Stimulated activated naive CD8-positive, alpha-beta T cell treated with anti-CD3 and anti-CD28 coated beads, Interleukin-15, amount 100 ng/mL, for 72 hours (primary cell): ENCODE data around the gene GPC2.
A peak's percentile ranks its signal among the peaks of the same experiment; 100 is the strongest.
"Not testable (repeated sequence)": the region's sequence is repeated elsewhere in the genome, so short reads cannot be mapped to it uniquely, and the experiment has no call there.

Source experiments
- ATAC-seq: fragments of 150-1000 bp; cut with Tn5 transposase; 2 replicates; pipeline ENCODE4 v1.10.0; 2021; ENCODE audit warnings: mild to moderate bottlenecking, moderate library complexity
- DNase-seq, 2 donors: peaks; one replicate each; pipeline ENCODE4 v3.0.0; 2021 to 2022
- H3K27ac Mint-ChIP-seq, 2 donors: one replicate each; pipeline ENCODE4 v1.8.0; 2022; ENCODE audit warnings: mild to moderate bottlenecking in 2 of 2, mixed read lengths in 2 of 2, moderate library complexity in 2 of 2
- H3K27me3 Mint-ChIP-seq: one replicate; pipeline ENCODE4 v1.8.0; 2022; ENCODE audit warnings: mixed read lengths
- H3K4me1 Mint-ChIP-seq: one replicate; pipeline ENCODE4 v1.8.0; 2022; ENCODE audit warnings: mild to moderate bottlenecking, mixed read lengths
- H3K4me3 Mint-ChIP-seq, 2 donors: one replicate each; pipeline ENCODE4 v1.8.0; 2022; ENCODE audit warnings: mild to moderate bottlenecking in 2 of 2, mixed read lengths in 2 of 2, moderate library complexity in 1 of 2
- H3K9me3 Mint-ChIP-seq, 2 donors: one replicate each; pipeline ENCODE4 v1.8.0; 2022; ENCODE audit warnings: mixed read lengths in 2 of 2

The GPC2 gene

DNA sequence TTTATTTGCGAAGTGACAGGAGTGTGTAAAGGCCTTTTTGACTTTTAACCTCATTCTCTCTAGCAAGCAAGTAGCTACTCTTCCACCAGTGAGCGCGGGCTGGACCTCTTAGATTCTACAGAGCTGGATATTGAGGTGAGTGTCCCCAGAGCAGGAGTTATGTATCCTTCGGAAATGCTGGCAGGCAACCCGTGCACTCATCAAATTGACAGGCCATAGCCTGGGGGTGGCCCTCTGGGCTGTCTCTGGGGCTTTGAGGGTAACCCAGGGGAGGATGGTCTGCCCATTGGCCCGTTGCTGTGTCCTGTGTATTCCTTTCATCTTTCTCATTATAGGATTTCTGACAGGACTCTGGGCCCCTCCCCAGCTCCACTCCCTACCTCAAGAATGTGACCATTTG lies 36.5 kb upstream of the GPC2 start:
- H3K9me3 Mint-ChIP-seq = no peaks in the 10 kb centered on the region
- no peak overlapping the region for H3K27ac Mint-ChIP-seq
- peak overlapping the region in 1 of 2 donors; percentile 58 for H3K4me3 Mint-ChIP-seq
- DNase-seq = no peak
- H3K27me3 Mint-ChIP-seq = no peaks in the 10 kb centered on the region
- H3K4me1 Mint-ChIP-seq = peaks cover 90% of the 10 kb centered on the region
- ATAC-seq = no peak

DNA sequence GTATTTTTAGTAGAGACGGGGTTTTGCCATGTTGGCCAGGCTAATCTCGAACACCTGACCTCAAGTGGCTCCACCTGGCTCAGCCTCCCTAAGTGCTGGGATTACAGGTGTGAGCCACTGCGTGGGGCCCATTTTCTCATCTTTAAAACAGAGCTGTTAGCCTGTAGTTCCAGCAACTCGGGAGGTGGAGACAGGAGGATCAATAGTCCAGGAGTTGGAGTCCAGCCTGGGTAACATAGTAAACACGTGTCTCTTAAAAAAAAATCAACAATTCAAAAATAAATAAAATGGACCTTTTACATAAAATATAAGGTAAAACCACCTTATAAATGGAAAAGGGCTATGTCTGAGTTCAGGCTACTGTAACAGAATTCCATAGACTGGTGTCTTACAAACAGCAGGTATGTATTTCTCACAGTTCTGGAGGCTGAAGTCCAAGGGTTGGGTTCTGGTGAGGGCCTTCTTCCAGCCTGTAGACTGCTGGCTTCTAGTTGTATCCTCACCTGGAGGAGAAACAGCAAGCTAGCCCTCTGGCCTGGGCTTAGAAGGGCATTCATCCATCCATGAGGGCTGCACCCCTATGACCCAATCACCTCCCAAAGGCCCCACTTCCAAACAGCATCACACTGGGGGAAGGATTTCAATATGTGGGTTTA lies 35.6 kb upstream of the GPC2 start:
- Mint-ChIP-seq H3K27ac (peak overlapping the region in 1 of 2 donors; percentile 6), H3K4me3 (peak overlapping the region in 1 of 2 donors; percentile 98), H3K9me3 (no peaks in the 10 kb centered on the region), H3K4me1 (peaks cover 92% of the 10 kb centered on the region), H3K27me3 (no peaks in the 10 kb centered on the region)
- DNase-seq (no peak), ATAC-seq (no peak)

- H3K27ac Mint-ChIP-seq = peak overlapping the region; percentile 73 to 97
- peak overlapping the region; percentile 90 to 98 for H3K4me3 Mint-ChIP-seq
- DNase-seq (peak; percentile 56 to 80), ATAC-seq (peak; percentile 82)
- peaks cover 79% of the 10 kb centered on the region for H3K4me1 Mint-ChIP-seq
- no peaks in the 10 kb centered on the region for H3K9me3 Mint-ChIP-seq
- no peaks in the 10 kb centered on the region for H3K27me3 Mint-ChIP-seq
These were observed 34.2 kb upstream of the GPC2 start for GRCh38 chr7:100211342-100211780.

- Mint-ChIP-seq H3K4me3 (peak overlapping the region; percentile 55 to 90), H3K4me1 (peaks cover 76% of the 10 kb centered on the region), H3K27ac (no peak overlapping the region), H3K27me3 (no peaks in the 10 kb centered on the region), H3K9me3 (no peaks in the 10 kb centered on the region)
- no peak for DNase-seq
- no peak for ATAC-seq
These were observed 33.6 kb upstream of the GPC2 start for GRCh38 chr7:100210805-100211204.

- DNase-seq = no peak
- Mint-ChIP-seq H3K27me3 (no peaks in the 10 kb centered on the region), H3K4me1 (peaks cover 63% of the 10 kb centered on the region), H3K9me3 (no peaks in the 10 kb centered on the region), H3K27ac (peak overlapping the region; percentile 16 to 86), H3K4me3 (peak overlapping the region; percentile 79 to 83)
- ATAC-seq = no peak
These were observed 32.3 kb upstream of the GPC2 start for GRCh38 chr7:100209493-100209892.

- DNase-seq (peak; percentile 51 to 79), ATAC-seq (peak; percentile 91)
- H3K27me3 Mint-ChIP-seq = no peaks in the 10 kb centered on the region
- peak overlapping the region; percentile 79 to 83 for H3K4me3 Mint-ChIP-seq
- peak overlapping the region; percentile 16 to 82 for H3K27ac Mint-ChIP-seq
- peaks cover 58% of the 10 kb centered on the region for H3K4me1 Mint-ChIP-seq
- no peaks in the 10 kb centered on the region for H3K9me3 Mint-ChIP-seq
These were observed 31.8 kb upstream of the GPC2 start for GRCh38 chr7:100208911-100209408.

DNA sequence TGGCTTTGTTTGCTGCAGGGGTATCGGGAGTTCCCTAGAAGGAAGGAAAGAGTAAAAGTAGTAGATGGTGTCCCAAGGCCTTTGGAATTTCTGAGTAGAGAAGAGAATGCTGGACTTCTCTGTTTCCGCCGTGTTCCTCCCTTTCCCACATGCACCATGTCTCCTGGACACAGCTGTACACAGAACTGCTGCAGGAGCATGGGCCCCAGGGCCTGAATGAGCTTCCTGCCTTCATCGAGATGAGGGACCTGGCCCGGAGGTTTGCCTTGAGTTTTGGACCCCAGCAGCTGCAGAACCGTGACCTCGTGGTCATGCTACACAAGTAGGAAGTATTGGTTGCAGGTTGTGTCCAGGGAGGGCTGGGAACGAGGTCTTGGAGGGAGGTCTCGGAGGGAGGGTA lies 27.3 kb upstream of the GPC2 start:
- Mint-ChIP-seq H3K27me3 (no peaks in the 10 kb centered on the region), H3K4me3 (no peak overlapping the region), H3K27ac (no peak overlapping the region), H3K9me3 (no peaks in the 10 kb centered on the region), H3K4me1 (peaks cover 28% of the 10 kb centered on the region)
- ATAC-seq = no peak
- DNase-seq = no peak

DNA sequence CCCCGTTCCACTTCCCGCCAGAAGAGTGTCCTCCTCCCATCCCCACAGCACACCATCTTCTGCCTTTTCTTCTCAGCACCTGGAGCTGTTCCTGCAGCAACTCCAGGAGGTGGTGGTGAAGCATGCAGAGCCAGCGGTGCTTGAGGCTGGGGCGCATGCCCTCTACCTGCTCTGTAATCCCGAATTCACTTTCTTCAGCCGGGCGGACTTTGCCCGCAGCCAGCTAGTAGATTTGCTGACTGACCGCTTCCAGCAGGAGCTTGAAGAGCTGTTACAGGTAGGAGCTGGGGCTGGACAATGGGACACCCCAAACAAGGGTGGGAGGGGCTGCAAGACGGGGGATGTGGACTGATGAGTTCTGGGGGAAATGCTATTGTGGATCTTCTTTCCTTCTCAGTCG lies 23.5 kb upstream of the GPC2 start:
- no peak overlapping the region for H3K27ac Mint-ChIP-seq
- no peaks in the 10 kb centered on the region for H3K27me3 Mint-ChIP-seq
- DNase-seq (no peak), ATAC-seq (no peak)
- H3K4me1 Mint-ChIP-seq = peaks cover 29% of the 10 kb centered on the region
- H3K9me3 Mint-ChIP-seq = no peaks in the 10 kb centered on the region
- H3K4me3 Mint-ChIP-seq = no peak overlapping the region

GRCh38 chr7:100198266-100198665 lies 21.1 kb upstream of the GPC2 start:
- DNase-seq (no peak), ATAC-seq (no peak)
- Mint-ChIP-seq H3K4me1 (peaks cover 40% of the 10 kb centered on the region), H3K9me3 (no peaks in the 10 kb centered on the region), H3K27me3 (no peaks in the 10 kb centered on the region), H3K27ac (peak overlapping the region in 1 of 2 donors; percentile 34), H3K4me3 (no peak overlapping the region)

DNA sequence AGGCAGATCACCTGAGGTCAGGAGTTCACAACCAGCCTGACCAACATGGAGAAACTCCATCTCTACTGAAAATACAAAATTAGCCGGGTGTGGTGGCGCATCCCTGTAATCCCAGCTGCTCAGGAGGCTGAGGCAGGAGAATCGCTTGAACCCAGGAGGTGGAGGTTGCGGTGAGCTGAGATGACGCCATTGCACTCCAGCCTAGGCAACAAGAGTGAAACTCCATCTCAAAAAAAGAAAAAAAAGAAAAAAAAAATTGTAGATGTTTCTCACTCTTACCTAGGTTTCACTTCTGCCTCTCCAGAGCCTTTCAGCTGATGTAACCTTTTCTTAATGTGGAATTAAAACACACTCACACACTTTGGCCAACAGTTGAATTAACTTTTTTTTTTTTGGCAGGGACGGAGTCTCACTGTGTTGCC lies 18.7 kb upstream of the GPC2 start:
- H3K9me3 Mint-ChIP-seq, DNase-seq, ATAC-seq, H3K27me3 Mint-ChIP-seq, H3K4me3 Mint-ChIP-seq: not testable (repeated sequence)
- H3K27ac Mint-ChIP-seq = peak overlapping the region in 1 of 2 donors; percentile 46
- peaks cover 57% of the 10 kb centered on the region for H3K4me1 Mint-ChIP-seq

DNA sequence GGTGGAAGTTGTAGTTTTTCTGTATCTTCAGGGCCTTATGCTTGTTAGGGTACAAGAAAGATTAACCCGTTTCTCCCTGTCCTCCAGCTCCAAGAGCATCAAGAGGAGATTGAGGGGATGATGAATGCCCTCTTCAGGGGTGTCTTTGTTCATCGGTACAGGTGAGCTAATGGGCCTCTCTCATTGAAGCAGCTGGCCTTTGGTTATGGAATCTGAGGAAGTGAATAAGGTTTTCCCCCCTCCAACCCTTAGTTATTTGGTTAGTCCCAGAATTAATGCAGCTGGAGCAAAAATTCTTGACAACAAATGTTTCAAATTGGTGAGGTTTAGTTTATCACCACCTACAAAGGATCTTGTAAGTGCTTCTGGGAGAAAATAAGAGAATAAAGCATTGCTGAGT lies 18.0 kb upstream of the GPC2 start:
- no peak for DNase-seq
- Mint-ChIP-seq H3K4me1 (peaks cover 57% of the 10 kb centered on the region), H3K4me3 (no peak overlapping the region), H3K27me3 (no peaks in the 10 kb centered on the region), H3K9me3 (no peaks in the 10 kb centered on the region), H3K27ac (no peak overlapping the region)
- no peak for ATAC-seq

- Mint-ChIP-seq H3K27ac (no peak overlapping the region), H3K4me3 (no peak overlapping the region), H3K4me1 (peaks cover 60% of the 10 kb centered on the region), H3K27me3 (no peaks in the 10 kb centered on the region), H3K9me3 (no peaks in the 10 kb centered on the region)
- ATAC-seq (no peak), DNase-seq (no peak)
These were observed 15.8 kb upstream of the GPC2 start for GRCh38 chr7:100192969-100193368.

DNA sequence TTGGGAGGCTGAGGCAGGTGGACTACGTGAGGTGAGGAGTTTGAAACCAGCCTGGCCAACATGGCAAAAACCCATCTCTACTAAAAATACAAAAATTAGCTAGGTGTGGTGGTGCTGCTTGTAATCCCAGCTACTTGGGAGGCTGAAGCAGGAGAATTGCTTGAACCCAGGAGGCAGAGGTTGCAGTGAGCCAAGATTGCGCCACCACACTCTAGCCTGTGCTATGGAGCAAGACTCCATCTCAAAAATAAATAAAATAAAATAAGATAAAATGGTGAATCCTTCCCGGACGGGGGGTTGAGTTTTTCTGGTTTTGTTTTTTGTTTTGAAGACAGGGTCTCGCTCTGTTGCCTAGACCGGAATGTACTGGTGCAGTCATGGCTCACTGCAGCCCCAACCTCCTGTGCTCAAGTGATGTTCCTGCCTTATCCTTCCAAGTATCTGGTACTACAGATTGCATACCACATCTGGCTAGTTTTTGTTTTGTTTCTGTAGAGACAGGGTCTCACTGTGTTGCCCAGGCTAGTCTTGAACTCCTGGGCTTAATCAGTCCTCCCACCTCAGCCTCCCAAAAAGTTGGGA lies 15.2 kb upstream of the GPC2 start:
- H3K9me3 Mint-ChIP-seq, H3K27ac Mint-ChIP-seq, H3K27me3 Mint-ChIP-seq, ATAC-seq, DNase-seq, H3K4me3 Mint-ChIP-seq: not testable (repeated sequence)
- H3K4me1 Mint-ChIP-seq = peaks cover 60% of the 10 kb centered on the region

DNA sequence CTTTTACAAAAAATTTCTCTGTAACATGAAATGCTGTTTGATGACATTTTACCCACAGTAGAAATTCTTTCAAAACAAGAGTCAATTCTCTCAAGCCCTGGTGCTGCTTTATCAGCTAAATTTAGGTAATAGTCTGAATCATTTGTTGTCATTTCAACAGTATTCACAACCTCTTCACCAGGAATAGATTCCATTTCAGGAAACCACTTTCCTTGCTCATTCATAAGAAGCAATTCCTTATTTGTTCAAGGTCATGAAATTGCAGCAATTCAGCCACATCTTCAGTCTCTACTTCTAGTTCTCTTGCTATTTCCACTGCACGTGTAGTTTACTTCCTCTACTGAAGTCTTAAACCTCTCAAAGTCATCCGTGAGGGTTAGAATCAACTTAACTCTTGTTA lies 14.6 kb upstream of the GPC2 start:
- H3K27ac Mint-ChIP-seq = no peak overlapping the region
- no peaks in the 10 kb centered on the region for H3K9me3 Mint-ChIP-seq
- no peaks in the 10 kb centered on the region for H3K27me3 Mint-ChIP-seq
- no peak overlapping the region for H3K4me3 Mint-ChIP-seq
- ATAC-seq (no peak), DNase-seq (no peak)
- H3K4me1 Mint-ChIP-seq = peaks cover 60% of the 10 kb centered on the region

DNA sequence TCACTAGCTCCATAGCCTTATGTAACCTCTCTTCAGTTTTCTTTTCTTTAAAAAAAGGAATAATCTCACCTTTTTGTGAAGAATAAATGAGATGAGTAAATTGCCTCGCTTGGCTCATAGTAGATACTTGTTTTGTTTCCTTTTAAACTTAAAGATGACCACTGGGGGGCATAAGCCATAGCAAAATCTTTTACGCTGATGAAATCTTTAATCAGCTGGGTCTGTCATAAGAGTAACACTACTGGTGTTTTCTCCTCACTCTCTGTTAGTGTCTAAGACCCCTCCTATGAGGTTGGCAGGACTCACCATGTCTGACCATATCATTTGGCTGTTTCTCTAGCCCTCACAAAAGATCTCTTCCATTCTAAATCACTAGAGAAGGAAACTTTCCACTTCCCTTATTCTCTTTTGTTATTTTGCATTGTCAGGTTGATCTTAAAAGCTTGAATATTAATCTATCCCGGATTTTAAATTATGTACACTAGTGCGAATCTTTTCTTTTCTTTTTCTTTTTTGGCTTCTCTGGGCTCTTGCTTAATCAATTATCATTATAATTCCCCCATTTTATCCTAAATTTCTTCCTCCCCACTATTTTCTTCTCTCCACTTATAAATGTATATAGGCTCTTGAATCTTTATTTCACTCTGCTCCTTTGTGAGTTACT lies 13.0 kb upstream of the GPC2 start:
- Mint-ChIP-seq H3K9me3 (no peaks in the 10 kb centered on the region), H3K27me3 (no peaks in the 10 kb centered on the region), H3K27ac (peak overlapping the region; percentile 86 to 93), H3K4me1 (peaks cover 47% of the 10 kb centered on the region), H3K4me3 (peak overlapping the region in 1 of 2 donors; percentile 25)
- ATAC-seq (peak; percentile 97), DNase-seq (peak in 1 of 2 donors; percentile 27)

DNA sequence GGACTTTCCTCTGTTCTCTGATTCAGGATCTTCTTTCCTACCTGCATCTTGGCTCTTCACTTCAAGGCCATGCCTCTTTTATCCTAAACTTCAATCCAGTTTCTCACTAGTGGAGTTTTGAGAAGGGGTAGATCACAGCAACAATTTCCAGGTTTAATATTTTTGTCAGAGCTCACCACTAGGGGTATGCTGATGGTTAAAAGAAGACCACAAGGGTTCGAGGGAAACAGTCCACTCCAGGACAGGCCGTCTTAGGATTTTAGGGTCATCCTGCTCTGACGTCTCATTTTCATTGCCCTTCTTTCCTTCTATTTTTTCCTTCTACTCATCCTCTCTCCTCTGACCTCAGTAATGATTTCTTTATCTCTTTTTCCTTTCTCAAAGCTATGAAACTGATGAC lies 11.9 kb upstream of the GPC2 start:
- peak overlapping the region; percentile 42 to 77 for H3K27ac Mint-ChIP-seq
- peaks cover 42% of the 10 kb centered on the region for H3K4me1 Mint-ChIP-seq
- H3K9me3 Mint-ChIP-seq = no peaks in the 10 kb centered on the region
- DNase-seq = no peak
- H3K27me3 Mint-ChIP-seq = no peaks in the 10 kb centered on the region
- ATAC-seq = no peak
- H3K4me3 Mint-ChIP-seq = no peak overlapping the region
